ENCODE data around the gene GIMAP7.
"Not testable (repeated sequence)": the region's sequence is repeated elsewhere in the genome, so short reads cannot be mapped to it uniquely, and the experiment has no call there.

GIMAP7 gene

DNA sequence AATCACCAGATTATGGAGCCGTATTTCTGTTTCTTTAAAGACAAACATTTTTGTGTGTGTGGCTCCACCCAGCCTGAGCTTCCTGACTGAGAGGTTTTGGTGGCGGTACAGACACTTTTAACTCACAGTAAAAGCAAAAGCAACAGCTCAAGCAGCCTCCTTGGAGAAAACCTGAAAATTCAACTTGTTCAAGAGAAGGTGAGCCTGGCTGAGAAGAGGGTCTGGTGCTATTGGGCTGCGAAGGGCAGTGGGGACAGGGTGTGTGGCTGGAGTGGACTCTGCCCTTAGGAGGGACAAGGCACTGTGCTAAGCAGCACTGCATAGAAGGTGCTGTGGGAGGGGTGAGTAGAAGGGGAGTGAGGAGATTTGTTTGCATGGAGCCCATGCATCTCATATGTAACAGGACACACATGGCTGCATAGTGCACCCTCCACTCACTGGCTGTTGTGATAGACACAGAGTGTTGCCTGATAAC lies at the start of gene GIMAP7:
Gene GIMAP7, plus strand, starts transcription at position 125 of the 475 bp plus-strand sequence. CDS start 5,103 bp downstream, outside the sequence.
- DNase-seq = peak; percentile 82

DNA sequence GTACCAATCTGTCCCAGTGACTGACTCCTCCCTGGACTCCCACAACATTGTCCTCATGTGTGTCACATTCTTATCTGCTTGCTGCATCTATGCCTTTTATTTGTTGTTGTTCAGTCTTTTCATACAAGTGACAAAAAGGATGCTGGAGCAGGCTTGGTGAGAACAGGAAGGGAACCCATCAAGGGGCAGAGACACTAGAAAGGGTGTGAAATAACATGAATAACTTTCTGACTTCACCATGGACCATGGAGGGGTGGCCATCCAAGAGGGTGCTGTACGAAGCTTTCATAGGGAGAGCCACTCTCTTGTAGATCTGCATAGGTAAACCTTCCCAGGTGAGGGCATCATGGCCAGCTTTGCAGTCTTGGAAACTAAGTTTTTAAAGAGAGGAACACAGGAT lies 49.7 kb upstream of the GIMAP7 start:
- DNase-seq = no peak

DNA sequence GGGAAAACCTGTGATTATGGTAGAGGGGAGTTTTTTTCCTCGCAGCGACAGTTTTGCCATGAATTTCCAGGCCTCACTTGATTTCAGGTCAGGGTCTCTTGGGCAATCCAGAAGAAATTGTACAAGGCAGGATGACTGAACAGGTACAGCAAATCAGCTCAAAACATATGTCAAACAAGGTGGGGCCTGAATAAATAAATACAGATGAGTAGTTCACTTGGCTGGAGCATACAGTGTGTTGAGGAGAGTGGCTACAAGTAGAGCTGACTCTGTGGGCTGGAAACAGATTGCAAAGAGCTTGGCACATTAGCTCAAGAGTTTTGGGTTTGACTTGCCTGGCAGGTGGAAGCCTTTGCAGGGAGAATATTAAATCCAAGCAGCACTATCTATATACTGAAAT lies 49.3 kb upstream of the GIMAP7 start:
- no peak for DNase-seq

DNA sequence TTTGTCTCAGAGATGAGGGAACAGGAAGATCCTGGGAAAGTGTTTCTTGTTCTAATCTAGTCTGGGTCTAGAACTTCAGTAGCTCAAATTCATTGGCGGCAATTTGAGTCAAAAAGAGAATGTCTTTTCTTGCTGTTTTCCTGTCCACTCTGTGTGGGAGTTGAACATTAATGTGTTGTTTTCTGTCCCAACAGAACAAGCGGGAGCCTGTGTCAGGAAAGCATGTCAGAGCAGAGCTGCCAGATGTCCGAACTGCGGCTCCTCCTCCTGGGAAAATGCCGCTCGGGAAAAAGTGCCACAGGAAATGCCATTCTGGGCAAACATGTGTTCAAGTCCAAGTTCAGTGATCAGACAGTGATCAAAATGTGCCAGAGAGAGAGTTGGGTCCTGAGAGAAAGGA lies 48.2 kb upstream of the GIMAP7 start:
- no peak for DNase-seq

DNA sequence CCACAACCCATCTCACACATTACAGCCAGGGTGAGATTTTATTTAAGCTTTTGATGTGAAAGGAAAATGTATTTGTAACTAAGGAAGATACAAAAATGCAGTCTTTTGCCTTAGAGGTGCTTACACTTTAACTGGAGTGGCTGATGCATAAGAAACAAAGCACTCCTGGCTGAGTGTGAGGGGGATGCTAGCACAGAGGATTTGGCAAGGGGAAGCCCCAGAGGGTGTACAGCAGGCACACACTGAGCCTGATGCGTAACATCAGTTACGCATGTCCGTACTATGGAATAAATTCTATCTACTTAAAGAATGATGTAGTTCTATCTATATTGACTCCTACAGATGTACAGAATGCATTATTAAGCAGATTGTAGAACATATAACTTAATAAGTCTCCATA lies 46.4 kb upstream of the GIMAP7 start:
- DNase-seq = no peak

DNA sequence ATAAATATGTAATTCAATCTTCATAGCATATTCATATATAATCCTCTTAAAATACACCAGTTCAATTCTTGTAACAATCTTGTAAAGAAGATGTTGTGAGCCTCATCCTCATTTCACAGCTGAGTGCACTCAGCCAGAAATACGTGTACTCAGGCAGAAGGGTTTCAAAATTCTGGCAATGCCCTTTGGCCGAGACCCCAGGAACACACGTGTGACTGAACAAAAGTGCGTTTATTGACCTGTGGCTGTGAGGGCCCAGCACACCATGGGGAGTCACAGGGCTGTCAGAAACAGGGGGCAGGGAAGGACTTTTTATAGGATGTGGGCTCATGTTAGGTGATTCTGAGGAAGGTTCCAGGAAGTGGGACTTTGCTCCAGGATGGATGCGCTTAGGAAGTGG lies 42.8 kb upstream of the GIMAP7 start:
- DNase-seq = no peak

DNA sequence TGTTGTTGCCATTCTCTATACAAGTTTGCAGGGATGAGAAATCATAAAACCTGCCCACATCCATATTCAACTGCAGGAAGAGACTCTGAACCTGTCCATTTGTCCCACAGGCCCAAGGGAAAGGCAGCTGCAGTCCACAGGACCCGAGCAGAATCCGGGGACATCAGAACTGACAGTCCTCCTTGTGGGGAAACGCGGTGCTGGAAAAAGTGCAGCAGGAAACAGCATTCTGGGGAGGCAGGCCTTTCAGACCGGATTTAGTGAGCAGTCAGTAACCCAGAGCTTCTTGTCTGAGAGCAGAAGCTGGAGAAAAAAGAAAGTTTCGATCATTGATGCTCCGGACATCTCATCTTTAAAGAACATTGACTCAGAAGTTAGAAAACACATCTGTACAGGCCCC lies 40.8 kb upstream of the GIMAP7 start:
- DNase-seq = no peak

DNA sequence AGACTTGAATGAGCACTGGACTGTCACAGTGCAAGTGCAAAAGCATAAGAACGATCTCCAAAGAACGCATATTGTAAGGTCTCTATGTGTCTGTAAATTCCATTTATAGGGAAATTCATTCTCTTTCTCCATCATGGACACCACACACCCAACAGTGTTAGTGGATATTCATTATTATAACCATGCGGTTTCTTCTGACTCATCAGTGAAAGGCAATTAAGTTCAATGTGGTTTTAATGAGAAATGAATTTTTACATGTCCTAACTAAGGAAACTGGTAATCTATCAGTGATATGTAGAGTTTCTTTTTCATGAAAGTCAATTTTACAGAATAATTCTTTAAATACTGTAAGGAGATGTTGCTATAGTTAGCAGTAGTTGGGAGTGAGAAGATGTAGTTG lies 38.4 kb upstream of the GIMAP7 start:
- no peak for DNase-seq

DNA sequence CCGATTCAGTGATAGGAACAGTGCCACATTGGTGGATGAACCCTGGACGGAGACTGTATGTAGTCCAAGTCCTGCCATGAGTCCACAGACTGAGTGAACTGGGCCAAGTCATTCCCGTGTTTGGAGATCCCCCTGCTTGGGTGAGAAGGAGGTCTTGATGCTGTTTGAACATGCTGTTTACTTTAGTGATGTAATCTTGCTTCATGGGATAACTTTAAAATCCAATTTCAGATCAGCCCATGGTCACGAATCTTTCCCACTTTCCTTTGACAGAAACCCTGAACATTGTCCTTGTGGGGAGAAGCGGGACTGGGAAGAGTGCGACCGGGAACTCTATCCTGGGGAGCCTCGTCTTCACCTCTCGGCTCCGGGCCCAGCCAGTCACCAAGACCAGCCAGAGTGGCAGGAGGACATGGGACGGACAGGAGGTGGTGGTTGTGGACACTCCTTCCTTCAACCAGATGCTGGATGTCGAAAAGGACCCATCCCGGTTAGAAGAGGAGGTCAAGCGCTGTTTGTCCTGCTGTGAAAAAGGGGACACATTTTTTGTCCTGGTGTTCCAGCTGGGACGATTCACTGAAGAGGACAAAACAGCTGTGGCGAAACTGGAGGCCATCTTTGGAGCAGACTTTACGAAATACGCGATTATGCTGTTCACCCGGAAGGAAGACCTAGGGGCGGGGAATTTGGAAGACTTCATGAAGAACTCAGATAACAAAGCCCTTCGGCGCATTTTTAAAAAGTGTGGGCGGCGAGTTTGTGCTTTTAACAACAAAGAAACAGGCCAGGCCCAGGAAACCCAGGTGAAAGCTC lies 37.6 kb upstream of the GIMAP7 start:
- DNase-seq = peak; percentile 54

DNA sequence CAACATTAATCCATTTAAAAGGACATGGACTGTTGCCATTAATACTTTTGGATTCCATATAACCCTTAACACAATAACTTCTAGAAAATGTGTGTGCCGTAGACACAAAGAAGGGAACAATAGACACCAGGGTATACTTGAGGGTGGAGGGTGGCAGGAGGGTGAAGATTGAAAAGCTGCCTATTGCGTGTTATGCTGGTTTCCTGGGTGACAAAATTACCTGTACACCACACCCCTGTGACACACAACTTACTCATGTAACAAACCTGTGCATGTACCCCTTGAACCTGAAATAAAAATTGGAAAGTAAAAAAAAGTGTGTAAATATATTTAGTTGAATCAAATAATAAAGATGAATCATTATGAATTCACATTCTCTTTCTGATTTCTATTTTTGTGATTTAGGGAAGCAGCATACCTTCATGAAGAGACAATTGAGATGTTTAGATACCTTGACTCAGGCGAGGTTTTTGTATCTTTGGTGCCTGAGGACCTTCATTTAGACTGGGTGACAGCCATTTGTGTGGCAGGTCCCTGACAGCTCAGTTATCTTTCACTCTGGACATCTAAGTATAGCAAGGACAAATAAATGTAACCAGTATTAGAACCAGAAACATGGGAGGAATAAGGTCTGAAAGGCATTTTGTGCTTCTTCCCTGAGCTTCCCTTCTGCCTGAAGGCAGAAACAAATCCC lies 35.5 kb upstream of the GIMAP7 start:
- DNase-seq = peak; percentile 86

DNA sequence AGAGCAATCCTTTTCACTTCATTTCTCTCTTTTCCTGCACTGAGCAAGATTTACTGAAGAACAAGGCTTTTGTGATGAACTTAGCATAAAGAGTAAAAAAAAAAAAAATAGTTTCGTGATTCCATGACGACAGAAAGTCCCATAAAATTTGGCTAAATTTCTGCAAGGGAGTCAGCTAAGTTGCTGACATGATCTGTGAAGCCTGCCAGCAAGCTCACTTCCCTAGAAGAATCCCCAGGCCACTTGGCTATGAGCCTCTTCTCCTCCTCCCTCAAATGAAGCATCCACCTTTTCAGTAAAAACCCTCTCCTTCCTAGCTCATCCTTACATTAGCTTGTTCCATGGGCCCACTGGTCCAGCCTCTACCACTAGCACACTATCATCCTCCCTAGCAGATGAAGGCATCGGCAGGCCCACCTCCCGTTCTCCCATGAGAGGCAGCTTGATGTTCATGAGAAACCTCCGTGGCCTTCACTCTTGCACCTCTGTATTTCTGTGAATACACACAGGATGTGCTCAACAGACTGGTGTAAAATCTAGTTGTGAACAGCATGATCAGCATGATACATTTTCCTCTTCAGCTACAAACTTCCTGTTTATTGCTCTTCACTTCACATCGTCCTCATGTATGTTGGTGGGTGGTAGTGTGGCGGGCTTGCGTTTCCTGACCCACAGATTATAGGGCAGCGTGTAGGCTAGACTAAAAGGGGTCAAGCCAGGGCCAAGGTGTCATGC lies 33.3 kb upstream of the GIMAP7 start:
- DNase-seq = peak; percentile 80

DNA sequence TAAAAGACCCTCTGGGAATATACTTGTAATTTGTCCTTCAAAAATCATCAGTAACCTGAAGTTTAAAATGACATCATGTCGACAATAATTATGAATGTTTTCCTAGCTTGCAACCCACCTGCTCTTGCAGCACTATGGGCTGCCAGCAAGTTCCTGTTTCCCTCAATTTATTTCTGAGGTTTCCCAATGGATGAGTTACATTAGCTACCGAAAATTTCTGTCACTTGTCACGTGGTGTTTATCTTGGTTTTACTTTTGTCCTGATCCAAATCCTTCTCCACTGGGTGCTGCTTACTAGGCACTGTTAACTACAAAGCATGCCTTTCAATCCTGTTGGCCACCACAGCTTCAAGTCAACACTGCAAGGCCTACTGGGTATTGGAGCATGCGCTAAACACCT lies 32.8 kb upstream of the GIMAP7 start:
- DNase-seq = no peak

DNA sequence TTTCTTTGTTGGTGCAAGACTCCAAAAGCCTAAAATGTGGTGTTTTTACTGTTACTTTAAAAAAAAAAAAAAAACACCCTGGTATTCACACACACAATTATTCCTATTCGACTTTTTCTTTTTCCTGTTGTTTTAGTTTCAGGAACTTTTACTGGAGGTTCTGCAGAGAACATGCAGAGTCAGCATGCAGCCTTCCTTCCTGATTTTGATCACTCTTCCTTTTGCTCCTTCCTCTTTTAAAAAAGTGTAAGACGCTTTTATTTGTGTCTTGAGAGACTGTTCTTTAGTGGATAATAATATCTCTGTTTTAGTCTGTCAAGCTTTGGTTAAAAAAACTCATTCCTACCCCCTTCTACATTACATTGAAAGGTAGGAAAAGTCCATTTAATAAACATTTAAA lies 31.2 kb upstream of the GIMAP7 start:
- DNase-seq = not testable (repeated sequence)

DNA sequence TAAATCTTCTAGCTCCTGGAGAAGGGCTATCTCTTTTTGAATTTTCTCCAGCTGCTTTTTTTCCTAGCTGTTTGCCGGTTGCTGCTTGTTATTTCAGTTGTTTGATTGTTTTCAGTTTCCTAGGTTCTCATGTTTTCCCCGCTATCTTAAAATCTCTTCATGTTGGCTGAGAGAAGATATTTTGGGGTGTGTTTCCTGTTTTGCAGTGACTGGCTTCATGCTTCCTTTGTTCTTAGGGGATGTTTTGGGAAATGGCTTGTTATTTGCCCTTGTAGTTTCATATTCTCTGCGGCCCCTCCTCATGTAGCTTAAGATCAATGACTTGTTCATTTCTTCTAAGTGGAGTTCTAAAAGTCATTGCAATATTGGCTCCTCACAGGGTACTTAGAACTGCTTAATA lies 30.6 kb upstream of the GIMAP7 start:
- peak; percentile 85 for DNase-seq

DNA sequence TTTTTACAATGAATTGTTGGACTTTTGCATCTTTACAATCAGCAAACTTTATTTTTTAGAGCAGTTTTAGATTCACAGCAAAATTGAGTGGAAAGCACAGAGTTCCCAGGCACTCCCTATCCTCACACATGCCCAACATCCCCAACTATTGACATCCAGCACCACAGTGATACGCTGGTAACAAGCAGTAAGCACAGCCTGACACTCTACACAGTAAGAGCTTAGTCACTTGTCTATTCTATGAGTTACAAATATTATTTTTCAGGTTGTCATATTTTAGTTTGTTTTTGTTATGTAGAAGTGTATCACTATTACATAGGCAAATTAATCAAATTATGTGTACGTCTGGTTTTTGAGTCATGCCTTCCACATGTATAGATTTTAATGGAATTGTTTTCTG lies 27.0 kb upstream of the GIMAP7 start:
- no peak for DNase-seq

DNA sequence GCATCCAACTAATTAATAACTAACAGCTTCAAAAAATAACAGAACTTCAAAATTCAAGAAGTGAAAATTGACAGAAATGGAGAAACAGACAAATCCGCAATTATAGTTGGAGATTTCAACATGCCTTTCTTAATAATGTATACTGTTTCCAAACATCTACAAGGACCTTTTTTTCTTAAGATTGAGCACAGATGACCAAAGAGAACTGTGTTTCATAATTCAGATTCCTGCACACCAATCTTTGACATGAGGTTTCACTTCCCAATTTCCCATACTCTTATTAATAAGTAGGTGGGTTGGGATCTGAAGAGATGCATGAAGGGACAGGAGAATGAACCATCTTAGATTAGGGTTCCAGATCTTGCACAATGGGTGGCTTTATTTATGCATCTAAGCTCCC lies 24.9 kb upstream of the GIMAP7 start:
- no peak for DNase-seq

DNA sequence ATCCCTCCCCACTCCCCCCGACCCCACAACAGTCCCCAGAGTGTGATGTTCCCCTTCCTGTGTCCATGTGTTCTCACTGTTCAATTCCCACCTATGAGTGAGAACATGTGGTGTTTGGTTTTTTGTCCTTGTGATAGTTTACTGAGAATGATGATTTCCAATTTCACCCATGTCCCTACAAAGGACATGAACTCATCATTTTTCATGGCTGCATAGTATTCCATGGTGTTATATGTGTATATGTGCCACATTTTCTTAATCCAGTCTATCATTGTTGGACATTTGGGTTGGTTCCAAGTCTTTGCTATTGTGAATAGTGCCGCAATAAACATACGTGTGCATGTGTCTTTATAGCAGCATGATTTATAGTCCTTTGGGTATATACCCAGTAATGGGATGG lies 21.2 kb upstream of the GIMAP7 start:
- DNase-seq = not testable (repeated sequence)

DNA sequence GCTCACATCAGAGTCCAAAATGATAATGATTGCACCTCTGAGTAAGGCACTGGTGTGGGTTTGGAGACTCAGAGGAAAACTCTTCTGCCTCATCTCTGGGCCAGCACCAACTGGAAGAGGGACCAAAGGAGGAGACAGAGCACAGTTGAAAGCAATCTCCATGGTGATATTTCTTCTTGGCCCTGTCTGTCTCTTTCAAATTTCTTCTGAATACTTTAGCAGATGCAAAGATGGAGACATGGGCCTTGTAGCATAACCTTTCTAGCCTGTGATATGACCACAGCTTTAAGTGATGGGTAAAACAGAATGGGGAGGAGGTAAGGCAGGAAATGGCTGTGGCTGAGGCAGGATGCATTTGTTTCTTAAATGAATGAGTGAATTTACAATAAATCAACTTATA lies 12.2 kb upstream of the GIMAP7 start:
- peak; percentile 63 for DNase-seq

DNA sequence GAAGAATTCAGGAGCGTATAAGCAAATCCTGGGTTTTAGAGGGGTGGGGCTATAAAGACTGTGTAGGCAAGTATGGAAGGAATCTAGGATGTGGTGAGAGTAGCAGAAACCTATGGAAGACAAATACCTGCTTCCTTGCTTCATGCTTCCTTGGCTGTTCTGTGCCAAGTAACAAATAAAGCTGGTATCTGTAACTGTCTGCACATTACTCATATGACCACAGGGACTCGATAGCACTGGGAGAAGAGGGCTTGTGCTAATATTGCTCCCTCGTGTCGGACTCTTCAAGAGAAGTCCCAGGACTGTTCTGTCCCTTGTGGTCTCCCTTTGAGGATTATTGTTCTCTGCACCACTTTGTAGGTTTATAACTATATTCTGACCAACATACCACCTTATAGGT lies 11.5 kb upstream of the GIMAP7 start:
- no peak for DNase-seq

DNA sequence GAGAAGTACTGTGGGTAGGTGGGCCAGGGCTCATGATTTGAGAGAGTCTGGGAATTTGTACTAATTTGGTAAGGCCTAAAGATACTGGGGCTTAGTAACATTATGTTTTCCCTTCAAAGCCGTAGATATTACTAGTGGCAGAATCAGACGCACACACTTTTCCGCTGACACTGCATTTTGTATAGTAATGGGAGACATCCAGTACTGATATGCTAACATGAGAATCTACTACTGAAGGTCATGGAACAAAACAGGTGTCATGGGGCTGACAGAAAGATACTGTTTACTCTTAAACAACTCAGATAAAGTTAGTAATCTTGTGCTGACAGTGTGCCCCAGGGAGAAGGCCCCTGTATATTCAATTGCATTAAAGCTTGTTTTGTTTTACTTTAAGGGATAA lies 11.1 kb upstream of the GIMAP7 start:
- DNase-seq = no peak

DNA sequence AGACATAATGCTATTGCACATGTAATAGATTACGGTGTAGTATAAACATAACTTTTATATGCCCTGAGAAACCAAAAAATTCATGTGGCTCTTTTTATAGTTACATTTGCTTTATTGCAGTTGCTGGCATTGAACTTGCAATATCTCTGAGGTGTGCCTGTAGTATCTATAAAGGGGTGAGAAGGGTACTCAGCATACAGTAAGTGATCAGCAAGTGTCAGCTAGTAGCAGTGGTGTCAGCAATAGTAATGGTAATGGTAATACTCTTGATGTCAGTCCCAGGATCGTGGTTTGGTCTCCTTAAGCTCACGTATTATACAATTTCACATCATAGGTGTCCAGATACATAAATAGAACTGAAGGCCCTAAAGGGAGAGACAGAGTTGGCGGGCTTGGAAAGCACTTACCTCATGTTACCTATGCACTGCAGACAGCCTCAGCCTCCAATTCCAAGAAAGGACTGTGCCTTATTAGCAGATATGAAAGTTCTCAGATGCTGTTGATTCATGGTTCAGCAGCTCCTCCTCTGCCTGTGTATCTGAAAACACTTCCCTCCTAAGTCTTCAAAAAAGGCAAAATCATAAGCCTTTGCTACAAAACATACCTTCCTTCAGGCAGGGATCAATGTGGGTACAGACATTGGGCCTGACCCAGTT lies 6.6 kb upstream of the GIMAP7 start:
- DNase-seq = peak; percentile 45

DNA sequence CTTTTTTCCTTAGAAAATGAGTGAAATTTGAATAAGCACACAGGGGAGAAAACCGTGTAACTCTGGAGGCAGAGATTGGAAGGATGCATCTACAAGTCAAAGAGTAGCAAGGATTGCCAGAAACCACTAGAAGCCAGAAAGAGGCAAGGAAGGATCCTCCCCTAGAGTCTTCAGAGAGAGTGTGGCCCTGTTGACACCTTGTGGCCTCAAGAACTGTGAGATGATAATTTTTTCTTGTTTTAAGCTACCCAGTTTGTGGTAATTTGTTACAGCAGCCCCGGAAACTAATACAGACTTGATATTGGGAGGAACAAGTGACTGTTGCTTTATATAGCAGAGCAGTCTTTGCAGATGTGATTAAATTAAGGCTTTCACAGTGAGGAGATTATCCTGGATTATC lies 3.6 kb upstream of the GIMAP7 start:
- DNase-seq = peak; percentile 26

DNA sequence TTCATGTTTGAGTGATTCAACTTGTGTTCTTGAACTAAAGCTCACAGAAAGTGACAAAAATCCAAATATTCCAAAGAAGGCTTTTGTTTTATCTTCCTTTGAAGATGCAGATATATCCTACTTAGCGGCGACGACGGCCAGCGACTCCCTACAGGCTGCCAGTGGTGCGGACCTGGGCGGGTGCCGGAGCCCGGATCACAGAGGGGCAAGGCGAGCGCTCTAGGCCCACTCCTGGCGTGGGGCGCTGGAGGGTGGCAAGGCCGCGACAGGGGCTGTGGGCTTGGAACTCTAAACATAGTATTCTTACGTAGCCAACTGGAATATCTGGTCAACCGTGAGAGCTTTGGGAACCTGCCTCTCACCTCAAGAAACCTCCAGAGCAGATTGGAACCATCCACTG lies 914 bp upstream of the GIMAP7 start:
- no peak for DNase-seq

Measured in CD4-positive, alpha-beta T cell treated with Interleukin-12 subunit alpha and Interleukin-12 subunit beta, for 1 hour (primary cell).